ELF-1 (cell line): Measurements from ENCODE around the gene CXCL1.

Experiments used
- DNase-seq: peaks from one replicate; pipeline ENCODE4 v3.0.0-alpha.2; 2016; ENCODE audit warnings: low read depth, low spot score

The CXCL1 gene

GRCh38 chr4:73851293-73851692 lies 17.9 kb upstream of the CXCL1 start:
- DNase-seq, result no peak

DNA sequence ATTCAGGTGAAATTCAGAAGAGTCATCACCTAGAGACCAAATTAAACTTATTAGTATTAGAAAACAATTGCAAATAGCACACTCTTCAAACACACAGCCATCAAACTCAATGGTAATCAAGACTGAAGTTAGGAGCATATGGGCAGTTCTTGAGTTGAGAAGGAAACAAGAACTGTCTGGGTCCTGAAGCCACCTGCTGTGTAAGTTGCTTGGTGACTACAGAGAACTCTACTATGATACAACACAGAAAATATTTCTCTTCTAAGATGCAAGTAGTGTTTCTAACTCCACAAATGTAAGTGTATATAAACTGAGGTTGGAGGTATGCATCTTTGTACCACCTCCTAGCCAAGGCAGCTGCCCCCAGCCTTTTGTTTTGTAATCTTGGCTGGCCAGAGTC lies 16.4 kb upstream of the CXCL1 start:
- DNase-seq, result no peak

DNA sequence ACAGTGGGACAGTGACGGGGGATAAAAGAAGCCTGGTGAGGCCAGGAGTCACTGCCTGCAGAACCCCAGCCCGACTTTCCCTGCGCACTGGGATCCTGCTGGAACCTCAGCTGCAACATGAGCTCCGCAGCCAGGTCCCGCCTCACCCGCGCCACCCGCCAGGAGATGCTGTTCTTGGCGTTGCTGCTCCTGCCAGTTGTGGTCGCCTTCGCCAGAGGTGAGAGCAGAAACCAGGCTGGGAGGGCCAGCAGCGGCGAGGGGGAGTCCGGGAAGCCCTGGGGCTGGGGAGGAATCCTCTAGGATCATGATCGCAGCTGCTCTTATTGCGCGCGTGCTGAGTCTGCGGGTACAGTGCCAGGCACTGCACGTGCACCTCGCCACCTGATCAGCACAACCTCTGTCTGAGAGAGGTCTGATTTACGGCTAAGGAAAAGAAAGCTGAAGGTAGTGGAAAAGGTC lies 15.9 kb upstream of the CXCL1 start, which contains the start of gene PF4V1:
Gene PF4V1, plus strand, starts transcription at position 51 of the 459 bp plus-strand sequence. Its CDS starts 67 bp downstream, at position 118.
- DNase-seq, result peak; percentile 59

DNA sequence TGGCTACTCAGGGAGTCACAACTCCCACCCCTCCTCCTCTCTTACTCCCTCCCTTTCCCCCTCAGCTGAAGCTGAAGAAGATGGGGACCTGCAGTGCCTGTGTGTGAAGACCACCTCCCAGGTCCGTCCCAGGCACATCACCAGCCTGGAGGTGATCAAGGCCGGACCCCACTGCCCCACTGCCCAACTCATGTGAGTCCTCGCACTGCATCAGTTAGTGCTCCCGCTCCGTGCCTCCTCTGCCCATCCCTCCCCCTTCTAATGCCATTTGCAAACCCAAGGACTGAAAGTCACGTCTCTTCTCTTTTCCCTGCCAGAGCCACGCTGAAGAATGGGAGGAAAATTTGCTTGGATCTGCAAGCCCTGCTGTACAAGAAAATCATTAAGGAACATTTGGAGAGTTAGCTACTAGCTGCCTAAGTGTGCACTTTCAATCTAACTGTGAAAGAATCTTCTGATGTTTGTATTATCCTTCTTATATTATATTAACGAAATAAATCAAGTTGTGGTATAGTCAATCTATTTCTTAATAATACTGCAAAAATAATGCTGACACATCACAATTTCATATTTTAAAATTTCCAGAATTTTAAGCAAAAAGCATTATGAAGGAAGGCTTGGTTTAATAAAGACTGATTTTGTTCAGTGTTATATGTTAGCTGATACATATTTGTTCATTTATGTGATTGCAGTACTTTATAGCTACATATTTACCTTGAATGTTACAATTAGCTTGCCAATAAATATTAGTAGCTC lies 15.3 kb upstream of the CXCL1 start:
- DNase-seq, result no peak

- no peak for DNase-seq
These were observed 13.8 kb upstream of the CXCL1 start for GRCh38 chr4:73855406-73855805.

DNA sequence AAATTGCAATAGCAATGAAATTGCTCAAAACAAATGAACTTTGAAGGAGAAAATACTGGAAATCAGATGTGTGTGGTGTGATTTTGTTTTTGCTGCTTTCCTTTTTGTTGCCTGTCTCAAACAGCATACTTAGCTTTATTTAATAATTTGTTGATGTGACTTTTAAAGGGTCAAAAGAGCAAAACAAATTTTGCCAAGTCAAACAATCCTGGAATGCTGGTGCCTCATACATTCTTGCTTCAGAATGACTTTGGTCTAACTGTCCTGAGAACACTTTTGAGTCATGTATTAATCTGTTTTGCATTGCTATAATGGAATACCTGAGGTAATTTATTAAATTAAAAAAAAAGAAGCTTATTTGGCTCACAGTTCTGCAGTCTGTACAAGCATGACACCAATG lies 12.7 kb upstream of the CXCL1 start:
- no peak for DNase-seq

GRCh38 chr4:73859614-73860088 lies 9.5 kb upstream of the CXCL1 start:
- no peak for DNase-seq

DNA sequence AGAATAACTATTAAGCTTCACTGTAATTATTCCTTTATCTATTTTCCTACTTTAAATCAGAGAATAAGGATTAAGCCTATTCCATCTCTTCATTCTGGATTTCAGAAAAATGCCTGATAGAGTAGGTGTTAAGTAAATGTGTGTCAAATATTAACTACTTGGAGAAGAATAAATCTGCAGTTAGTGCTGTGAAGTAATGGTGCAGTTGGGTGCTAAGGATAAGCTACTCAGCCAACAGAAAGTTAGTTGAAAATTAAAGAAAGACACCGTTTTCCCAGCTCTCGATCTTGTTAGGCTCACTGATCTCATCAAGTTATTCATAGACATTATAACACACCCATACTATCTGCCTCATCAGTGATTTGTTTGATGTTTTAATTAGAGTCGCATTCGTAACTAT lies 9.0 kb upstream of the CXCL1 start:
- DNase-seq, result no peak

GRCh38 chr4:73860917-73861316 lies 8.3 kb upstream of the CXCL1 start:
- DNase-seq, result no peak

DNA sequence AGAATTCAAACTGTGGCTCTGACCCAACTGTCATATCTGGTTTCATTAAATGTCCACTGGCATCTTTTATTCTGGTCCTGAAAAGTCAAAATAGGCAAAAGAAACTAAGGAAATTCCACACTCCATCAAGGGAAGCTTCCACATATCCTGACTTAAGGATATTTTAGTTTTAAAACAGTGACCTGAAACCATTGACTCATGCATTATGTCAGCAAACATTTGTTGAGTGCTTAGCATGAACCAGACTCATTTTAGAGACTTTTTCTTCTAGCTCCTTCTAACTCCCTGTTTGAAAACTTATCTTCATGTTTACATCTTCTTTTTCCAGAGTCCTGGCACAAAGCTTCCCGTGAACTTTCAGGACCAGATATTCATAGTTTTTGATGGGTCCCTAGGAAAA lies 6.9 kb upstream of the CXCL1 start:
- no peak for DNase-seq

DNA sequence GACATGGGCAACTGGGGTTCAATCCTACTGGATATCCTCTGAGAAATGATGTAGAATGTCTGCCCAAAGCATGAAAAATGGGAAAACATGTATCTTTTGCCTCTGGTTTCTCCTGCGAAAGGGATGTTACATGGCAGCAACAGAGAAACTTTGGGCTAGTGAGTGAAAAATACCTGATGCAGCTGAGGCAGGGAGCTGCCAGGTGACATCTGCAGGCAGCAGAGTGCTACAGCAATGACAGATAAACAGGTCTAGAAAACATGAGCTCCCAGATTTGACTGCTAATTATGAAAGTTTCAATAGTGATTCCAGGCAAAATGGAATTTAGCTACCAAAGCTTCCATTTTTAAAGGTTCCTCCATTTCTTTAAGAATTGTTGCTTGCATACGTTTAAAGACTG lies 4.8 kb upstream of the CXCL1 start:
- DNase-seq, result no peak

- no peak for DNase-seq
These were observed 4.2 kb upstream of the CXCL1 start for GRCh38 chr4:73864961-73865360.

DNA sequence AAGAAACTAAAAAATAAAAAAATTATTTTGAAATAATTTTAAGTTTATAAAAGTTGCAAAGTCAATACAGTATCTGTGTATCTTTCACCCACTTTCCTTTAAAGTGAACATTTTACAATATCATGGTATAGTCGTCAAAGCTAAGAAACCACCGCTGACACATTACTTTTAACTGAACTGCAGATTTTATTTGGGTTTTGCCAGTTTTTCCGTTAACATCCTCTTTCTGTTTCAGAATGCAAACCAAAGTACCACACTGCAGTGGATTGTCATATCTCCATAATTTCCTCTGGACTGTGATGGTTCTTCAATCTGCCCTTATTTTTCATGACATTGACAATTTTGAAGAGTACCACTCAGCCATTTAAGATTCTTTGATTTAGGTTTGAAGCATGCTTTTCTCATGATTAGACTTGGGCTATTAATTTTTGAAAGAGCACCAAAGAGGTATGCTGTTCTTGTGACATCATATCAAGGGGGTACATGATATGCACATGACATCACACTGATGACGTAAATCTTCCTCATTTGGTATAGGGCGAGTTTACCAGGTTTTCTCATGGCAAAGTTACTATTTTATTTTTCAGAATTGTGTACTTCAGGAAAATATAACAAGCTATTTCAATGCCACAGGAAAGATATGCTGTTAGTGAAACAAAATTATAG lies 3.6 kb upstream of the CXCL1 start:
- no peak for DNase-seq

- no peak for DNase-seq
These were observed 2.9 kb upstream of the CXCL1 start for GRCh38 chr4:73866246-73866645.

DNA sequence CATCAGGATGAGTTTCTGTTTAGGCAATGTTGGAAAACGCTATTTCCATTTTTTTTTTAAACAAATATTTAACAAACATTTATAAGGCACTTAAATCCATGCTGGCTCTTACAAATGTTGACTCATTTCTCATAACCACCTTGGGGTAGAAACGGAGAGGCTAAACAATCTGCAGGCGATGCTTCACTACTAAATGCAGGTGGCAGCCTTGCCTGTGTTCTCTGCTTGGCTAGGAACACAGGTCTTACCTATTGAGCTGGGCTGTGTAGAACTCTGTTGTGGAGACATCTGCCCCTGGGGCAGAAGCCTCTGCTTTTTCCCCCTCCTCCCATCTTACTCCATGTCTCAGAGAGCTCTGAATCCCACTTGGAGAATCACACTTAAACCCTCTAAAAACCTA lies 1.4 kb upstream of the CXCL1 start:
- DNase-seq, result peak; percentile 39

- no peak for DNase-seq
These were observed 725 bp upstream of the CXCL1 start for GRCh38 chr4:73868206-73869129.

DNA sequence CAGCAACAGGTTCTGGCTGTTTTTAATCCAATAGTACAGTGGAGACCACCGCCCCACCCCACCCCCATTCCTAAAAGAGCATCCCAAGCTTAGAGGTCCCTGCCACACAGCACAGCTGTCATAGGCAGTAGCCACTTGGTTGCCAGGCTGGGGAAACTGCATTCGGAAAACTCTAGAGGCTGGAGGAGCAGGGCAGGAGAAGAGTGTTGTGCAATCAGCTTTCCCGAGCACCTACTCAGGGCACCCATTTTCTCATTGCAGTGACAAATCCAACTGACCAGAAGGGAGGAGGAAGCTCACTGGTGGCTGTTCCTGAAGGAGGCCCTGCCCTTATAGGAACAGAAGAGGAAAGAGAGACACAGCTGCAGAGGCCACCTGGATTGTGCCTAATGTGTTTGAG lies 1.1 kb downstream of the CXCL1 start:
- DNase-seq, result no peak

DNA sequence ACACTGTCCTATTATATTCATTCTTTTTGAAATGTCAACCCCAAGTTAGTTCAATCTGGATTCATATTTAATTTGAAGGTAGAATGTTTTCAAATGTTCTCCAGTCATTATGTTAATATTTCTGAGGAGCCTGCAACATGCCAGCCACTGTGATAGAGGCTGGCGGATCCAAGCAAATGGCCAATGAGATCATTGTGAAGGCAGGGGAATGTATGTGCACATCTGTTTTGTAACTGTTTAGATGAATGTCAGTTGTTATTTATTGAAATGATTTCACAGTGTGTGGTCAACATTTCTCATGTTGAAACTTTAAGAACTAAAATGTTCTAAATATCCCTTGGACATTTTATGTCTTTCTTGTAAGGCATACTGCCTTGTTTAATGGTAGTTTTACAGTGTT lies 1.6 kb downstream of the CXCL1 start:
- DNase-seq, result no peak

GRCh38 chr4:73871511-73872310 lies 2.5 kb downstream of the CXCL1 start:
- no peak for DNase-seq

DNA sequence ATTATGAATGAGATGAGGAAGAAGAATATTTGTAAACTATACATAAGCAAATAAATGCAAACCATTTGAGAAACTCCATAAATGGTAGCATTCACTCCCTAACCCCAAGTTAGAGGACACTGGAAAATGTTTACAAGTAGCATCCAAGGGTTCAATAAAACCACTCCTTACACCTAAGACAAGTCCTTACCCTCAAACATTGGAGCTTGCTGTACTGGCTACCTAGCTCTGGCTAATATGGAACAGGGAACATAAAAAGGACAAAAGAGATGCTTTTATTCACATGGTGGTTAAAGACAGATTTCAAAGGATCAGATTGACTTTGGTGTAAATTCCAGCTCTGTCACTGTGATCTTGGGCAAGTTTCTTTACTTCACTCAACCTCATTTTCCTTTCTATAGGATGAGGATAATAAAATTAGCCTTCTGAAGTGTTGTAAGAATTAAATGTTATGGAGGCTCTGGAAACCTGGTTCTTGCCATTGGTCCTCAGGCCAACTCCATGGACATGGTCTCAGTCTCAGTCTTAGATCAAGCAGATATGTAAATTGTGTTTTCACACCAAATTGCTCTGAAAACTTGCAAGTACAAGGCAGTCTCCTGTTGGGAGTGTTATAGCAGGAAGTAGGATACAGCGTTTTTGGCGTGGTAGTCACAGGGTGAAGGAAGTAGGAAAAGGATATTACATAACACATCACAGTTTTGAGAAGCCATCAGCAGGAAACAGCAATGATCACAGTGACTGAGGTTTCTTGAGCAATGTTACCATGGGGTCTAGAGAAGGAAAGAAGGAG lies 3.3 kb downstream of the CXCL1 start:
- no peak for DNase-seq
